ENCODE measurements around the gene UBE2R2. TPM values are rescaled to one million over a fixed set of nuclear protein-coding genes. Genes with fewer than 3 reads are reported as not detected.
"Not testable (repeated sequence)": the region's sequence is repeated elsewhere in the genome, so short reads cannot be mapped to it uniquely, and the experiment has no call there.

UBE2R2 gene, protein sequence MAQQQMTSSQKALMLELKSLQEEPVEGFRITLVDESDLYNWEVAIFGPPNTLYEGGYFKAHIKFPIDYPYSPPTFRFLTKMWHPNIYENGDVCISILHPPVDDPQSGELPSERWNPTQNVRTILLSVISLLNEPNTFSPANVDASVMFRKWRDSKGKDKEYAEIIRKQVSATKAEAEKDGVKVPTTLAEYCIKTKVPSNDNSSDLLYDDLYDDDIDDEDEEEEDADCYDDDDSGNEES
- total RNA-seq (10 to 100 TPM; 27.2 to 40.8 (median 32.0) TPM), polyA plus RNA-seq (10 to 100 TPM; 16.9 TPM), total RNA-seq (49.8 reads per million, percentile 71 among the genes with 10 or more reads in this experiment)

DNA sequence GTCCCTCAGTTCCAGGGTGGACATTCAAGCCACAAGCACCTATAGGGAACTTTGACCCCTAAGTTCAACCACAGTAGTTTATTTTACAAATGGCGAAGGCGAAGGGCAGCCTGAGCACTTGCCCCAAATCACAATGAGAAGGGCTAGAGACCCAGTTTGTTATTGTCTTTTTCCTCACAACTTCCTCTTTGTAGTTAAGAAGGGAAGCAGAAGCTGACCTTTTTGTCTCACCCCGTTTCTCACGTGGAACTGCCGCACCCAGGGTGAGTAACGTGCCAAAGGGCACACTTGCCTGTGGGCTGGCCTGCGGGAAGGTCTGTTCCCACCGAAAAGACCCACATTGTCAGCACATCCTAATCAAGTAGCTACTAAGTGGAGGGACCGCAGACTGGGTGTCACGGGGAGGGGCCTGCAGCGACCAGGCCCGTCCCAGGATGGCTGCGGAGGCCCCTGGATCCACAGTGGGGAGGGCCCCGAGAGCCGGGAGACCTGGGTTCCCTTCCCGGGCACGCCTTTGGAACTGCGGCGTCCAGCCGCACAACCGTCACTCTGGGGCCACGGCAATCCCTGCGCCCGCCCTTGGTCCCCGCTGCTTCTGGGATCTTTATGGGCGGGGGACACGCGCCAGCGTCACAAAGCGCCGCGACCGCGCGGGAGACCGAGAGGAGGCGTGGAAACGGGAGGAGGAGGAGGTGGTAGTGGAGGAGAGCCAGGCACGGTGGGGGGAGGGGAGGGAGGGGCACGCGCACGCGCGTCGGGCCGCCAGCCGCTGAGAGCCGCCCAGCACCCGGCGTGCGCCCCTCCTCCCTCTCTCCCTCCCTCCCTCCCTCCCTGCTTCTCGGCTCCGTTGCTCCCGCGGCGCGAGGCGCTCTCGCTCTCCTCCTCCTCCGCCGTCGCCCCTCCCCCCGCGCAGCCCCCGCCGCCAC, at the start of gene UBE2R2:
Gene UBE2R2 (plus strand): TSS at position 834 of the 926 bp plus-strand sequence. CDS start 598 bp downstream, outside the sequence.
- H3K4me1 ChIP-seq (ENCODE audit: control insufficient read depth in 2 of 2, insufficient read depth in 2 of 2, low read length in 2 of 2): peaks cover 19 to 21% of the 10 kb centered on the region in 2 donors
- peak within 1 kb of the TSS; percentile 91 to 99 (median 97) for H3K27ac Mint-ChIP-seq
- peaks cover 0 to 4% (median 0%) of the 10 kb centered on the region in 5 donors for H3K36me3 Mint-ChIP-seq
- H3K4me3 Mint-ChIP-seq: peak within 1 kb of the TSS; percentile 83 to 98 (median 93)
- no peaks in the 10 kb centered on the region for H3K27me3 Mint-ChIP-seq
- peaks cover 24 to 60% (median 54%) of the 10 kb centered on the region in 7 donors for H3K4me1 Mint-ChIP-seq
- intact Hi-C loops (cut with micrococcal nuclease): loop anchor here (1.0 to 10.0 kb wide), 17 partner anchors 91 to 1298 kb away; partner anchors contain the start of genes NOL6 (in 2 of the 2), UBAP1 (in 2 of the 2), ATOSB (in 1 of the 2) and BAG1 (in 1 of the 2)
- DNase-seq: peak; percentile 81 to 94 (median 90)
- H3K4me3 ChIP-seq (ENCODE audit: low read length): peak within 1 kb of the TSS; percentile 88
- peak; percentile 86 for ATAC-seq
- H3K9me3 ChIP-seq (ENCODE audit: control insufficient read depth in 2 of 3, low read length in 3 of 3): no peaks in the 10 kb centered on the region
- no peaks in the 10 kb centered on the region for H3K9me3 Mint-ChIP-seq
- no peaks in the 10 kb centered on the region for H3K27me3 ChIP-seq (ENCODE audit: control insufficient read depth in 2 of 2, insufficient read depth in 2 of 2, low read length in 2 of 2)
- CTCF ChIA-PET: interaction anchor here (0.5 to 5.0 kb wide), 3 partner anchors 28 to 40 kb away, joined by 3 to 87 read pairs (median 3); no protein-coding TSS in a partner anchor
- no peaks in the 10 kb centered on the region for H3K36me3 ChIP-seq (ENCODE audit: control insufficient read depth in 2 of 3, insufficient read depth in 3 of 3, low read length in 3 of 3)
- POLR2A ChIA-PET: interaction anchor here (0.9 to 2.2 kb wide), 3 partner anchors 28 to 104 kb away, joined by 3 to 8 read pairs (median 5); no protein-coding TSS in a partner anchor
- H3K27ac ChIP-seq (ENCODE audit: low read depth, low read length): peak within 1 kb of the TSS; percentile 96

DNA sequence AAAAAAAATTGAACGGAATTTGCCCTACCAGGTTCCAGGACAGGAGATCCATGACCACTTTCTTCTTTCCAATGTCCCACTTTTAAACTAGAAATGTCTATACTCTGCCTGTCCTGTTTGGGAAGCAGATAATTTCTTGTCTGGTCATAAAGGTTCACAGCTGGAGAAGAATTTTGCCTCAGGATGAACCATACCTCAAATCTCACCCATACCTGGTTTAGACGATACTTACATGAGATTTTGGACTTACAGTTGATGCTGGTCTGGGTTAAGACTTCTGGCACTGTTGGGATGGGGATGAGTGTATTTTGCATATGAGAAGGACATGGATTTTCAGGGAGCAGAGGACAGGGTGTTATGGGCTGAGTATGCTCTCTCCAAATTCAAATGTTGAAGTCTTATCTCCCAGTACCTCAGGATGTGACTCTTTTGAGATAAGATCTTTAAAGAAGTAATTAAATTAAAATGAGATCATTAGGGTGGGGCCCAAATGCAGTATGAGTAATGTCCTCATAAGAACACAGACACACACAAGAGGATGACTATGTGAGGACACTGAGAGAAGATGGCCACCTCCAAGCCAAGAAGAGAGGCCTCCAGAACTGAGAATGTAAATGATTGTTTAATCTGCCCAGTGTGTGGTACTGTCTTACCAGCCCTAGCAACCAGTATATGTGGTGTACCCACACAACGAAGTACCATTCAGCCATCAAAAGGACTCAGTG, 46.6 kb upstream of the UBE2R2 start:
- H3K27ac ChIP-seq (ENCODE audit: low read depth, low read length); H3K4me3 ChIP-seq (ENCODE audit: low read length); DNase-seq; H3K36me3 Mint-ChIP-seq; H3K9me3 Mint-ChIP-seq; H3K9me3 ChIP-seq (ENCODE audit: control insufficient read depth in 2 of 3, low read length in 3 of 3); H3K36me3 ChIP-seq (ENCODE audit: control insufficient read depth in 2 of 3, insufficient read depth in 3 of 3, low read length in 3 of 3); H3K4me1 ChIP-seq (ENCODE audit: control insufficient read depth in 2 of 2, insufficient read depth in 2 of 2, low read length in 2 of 2); H3K4me3 Mint-ChIP-seq; H3K27me3 Mint-ChIP-seq; CTCF ChIA-PET; intact Hi-C loops (cut with micrococcal nuclease); H3K4me1 Mint-ChIP-seq; POLR2A ChIA-PET; H3K27ac Mint-ChIP-seq; H3K27me3 ChIP-seq (ENCODE audit: control insufficient read depth in 2 of 2, insufficient read depth in 2 of 2, low read length in 2 of 2): not testable (repeated sequence)
- ATAC-seq: peak; percentile 24

DNA sequence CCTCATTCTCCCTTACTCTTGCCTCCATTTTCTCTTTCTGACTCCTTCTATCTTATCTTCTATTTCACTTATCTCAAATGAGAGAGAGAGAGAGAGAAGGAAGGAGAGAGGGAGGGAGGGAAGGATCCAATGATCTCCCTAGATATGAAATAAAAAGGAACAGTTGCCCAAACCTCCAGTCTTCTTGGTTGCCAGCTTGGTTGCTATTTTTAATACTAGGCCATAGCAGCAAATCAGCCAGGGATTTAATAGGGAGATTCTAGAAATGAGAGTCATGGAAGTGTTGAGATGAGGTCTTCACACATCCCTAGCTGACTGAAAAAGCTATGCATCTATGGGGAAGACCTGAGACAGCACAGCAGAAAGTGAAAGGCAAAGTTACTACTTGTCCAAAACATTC, 43.8 kb upstream of the UBE2R2 start:
- H3K27me3 ChIP-seq (ENCODE audit: control insufficient read depth in 2 of 2, insufficient read depth in 2 of 2, low read length in 2 of 2); H3K9me3 ChIP-seq (ENCODE audit: control insufficient read depth in 2 of 3, low read length in 3 of 3); intact Hi-C loops (cut with micrococcal nuclease); ATAC-seq; H3K36me3 ChIP-seq (ENCODE audit: control insufficient read depth in 2 of 3, insufficient read depth in 3 of 3, low read length in 3 of 3); H3K36me3 Mint-ChIP-seq; H3K9me3 Mint-ChIP-seq; H3K27ac Mint-ChIP-seq; H3K4me1 Mint-ChIP-seq; DNase-seq; H3K27ac ChIP-seq (ENCODE audit: low read depth, low read length); H3K4me1 ChIP-seq (ENCODE audit: control insufficient read depth in 2 of 2, insufficient read depth in 2 of 2, low read length in 2 of 2); H3K4me3 Mint-ChIP-seq; H3K4me3 ChIP-seq (ENCODE audit: low read length); CTCF ChIA-PET; POLR2A ChIA-PET: not testable (repeated sequence)
- H3K27me3 Mint-ChIP-seq: peaks cover 0 to 20% (median 0%) of the 10 kb centered on the region in 5 donors

DNA sequence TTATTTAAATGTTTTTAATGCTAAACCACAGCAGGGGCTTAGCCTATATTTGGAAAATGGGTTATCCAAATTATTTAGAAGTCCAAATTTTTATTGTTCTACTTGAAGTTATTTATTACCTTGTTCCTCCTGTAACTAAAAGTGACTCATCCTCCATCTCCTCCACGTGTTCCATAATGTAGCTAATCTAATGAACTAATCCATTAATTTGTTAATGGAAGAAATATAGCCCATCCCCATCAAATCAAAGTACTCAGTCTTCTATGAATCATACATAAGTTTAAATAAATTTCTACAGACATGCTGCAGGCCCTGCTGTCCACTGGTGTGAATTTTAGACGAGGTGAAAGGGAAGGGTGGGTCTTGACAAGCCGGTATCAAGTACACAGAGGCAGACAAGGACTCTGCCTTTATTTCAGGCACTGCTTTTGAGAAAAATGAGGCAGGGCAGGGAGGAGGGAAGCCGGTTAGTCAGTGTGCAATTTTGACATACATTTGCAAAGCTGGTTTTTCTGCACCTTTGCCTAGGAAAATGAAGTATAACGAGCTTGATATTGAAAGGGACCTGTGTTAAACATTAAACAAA, 42.8 kb upstream of the UBE2R2 start:
- H3K27me3 ChIP-seq (ENCODE audit: control insufficient read depth in 2 of 2, insufficient read depth in 2 of 2, low read length in 2 of 2); DNase-seq; H3K27ac ChIP-seq (ENCODE audit: low read depth, low read length); intact Hi-C loops (cut with micrococcal nuclease); H3K4me3 ChIP-seq (ENCODE audit: low read length); ATAC-seq; H3K9me3 ChIP-seq (ENCODE audit: control insufficient read depth in 2 of 3, low read length in 3 of 3); H3K9me3 Mint-ChIP-seq; H3K36me3 Mint-ChIP-seq; H3K27ac Mint-ChIP-seq; POLR2A ChIA-PET; H3K4me1 Mint-ChIP-seq; H3K4me1 ChIP-seq (ENCODE audit: control insufficient read depth in 2 of 2, insufficient read depth in 2 of 2, low read length in 2 of 2); H3K4me3 Mint-ChIP-seq; H3K36me3 ChIP-seq (ENCODE audit: control insufficient read depth in 2 of 3, insufficient read depth in 3 of 3, low read length in 3 of 3): not testable (repeated sequence)
- CTCF ChIA-PET: interaction anchor here (0.7 kb wide), 1 partner anchor 438 kb away, joined by 3 read pairs; no protein-coding TSS in a partner anchor
- H3K27me3 Mint-ChIP-seq: peaks cover 0 to 23% (median 0%) of the 10 kb centered on the region in 5 donors

DNA sequence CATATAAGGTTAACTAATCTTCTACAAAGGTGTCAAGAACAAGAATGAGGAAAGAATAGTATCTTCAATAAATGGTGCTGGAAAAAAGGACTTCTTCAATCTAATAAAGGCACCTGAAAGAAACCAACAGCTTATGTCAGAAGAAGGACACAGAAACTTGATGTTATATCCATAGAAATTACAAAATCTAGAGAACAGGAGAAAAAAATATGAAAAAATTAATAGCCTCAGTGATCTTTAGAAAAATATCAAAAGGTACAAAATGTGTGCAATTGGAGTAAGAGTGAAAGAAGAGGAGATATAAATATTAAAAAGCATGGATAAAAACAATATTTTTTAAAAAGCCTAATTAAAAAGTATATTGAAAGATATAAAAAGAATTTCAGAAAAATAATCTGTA, 40.4 kb upstream of the UBE2R2 start:
- Mint-ChIP-seq H3K9me3 (no peaks in the 10 kb centered on the region), H3K27me3 (peaks cover 0 to 33% (median 0%) of the 10 kb centered on the region in 5 donors), H3K27ac (no peak overlapping the region), H3K36me3 (peaks cover 0 to 3% (median 0%) of the 10 kb centered on the region in 5 donors), H3K4me3 (peak overlapping the region in 2 of 10 donors; percentile 32 to 36), H3K4me1 (peaks cover 0 to 7% (median 0%) of the 10 kb centered on the region in 7 donors)
- H3K4me1 ChIP-seq (ENCODE audit: control insufficient read depth in 2 of 2, insufficient read depth in 2 of 2, low read length in 2 of 2): no peaks in the 10 kb centered on the region
- no peak overlapping the region for H3K27ac ChIP-seq (ENCODE audit: low read depth, low read length)
- H3K4me3 ChIP-seq (ENCODE audit: low read length): no peak overlapping the region
- no peaks in the 10 kb centered on the region for H3K9me3 ChIP-seq (ENCODE audit: control insufficient read depth in 2 of 3, low read length in 3 of 3)
- no peak for DNase-seq
- ChIA-PET POLR2A (interaction anchor here (0.7 kb wide), 1 partner anchor 1226 kb away, joined by 3 read pairs; no protein-coding TSS in a partner anchor), CTCF (interaction anchor here (0.6 to 0.9 kb wide), 3 partner anchors 42 to 324 kb away, joined by 3 to 5 read pairs (median 3); no protein-coding TSS in a partner anchor)
- no peak for ATAC-seq
- no peaks in the 10 kb centered on the region for H3K36me3 ChIP-seq (ENCODE audit: control insufficient read depth in 2 of 3, insufficient read depth in 3 of 3, low read length in 3 of 3)
- intact Hi-C loops (cut with micrococcal nuclease): no loop called here
- H3K27me3 ChIP-seq (ENCODE audit: control insufficient read depth in 2 of 2, insufficient read depth in 2 of 2, low read length in 2 of 2): no peaks in the 10 kb centered on the region
